ENCODE measurements around the gene SPOCK1. TPM values are rescaled to one million over a fixed set of nuclear protein-coding genes. Genes with fewer than 3 reads are reported as not detected.

Gene SPOCK1
- total and polyA plus RNA-seq, 2 of the 4 experiments (the other 2 are of a cell fraction), result 5.0 to 20.3 TPM

GRCh38 chr5:137448868-137449267 lies 50.3 kb downstream of the SPOCK1 start:
- H4K8ac ChIP-seq (ENCODE audit: low read depth in 2 of 2, low read length in 2 of 2), result no peak overlapping the region
- dilution Hi-C loops (cut with HindIII; ENCODE audit: low sequenced_read_pairs, unreplicated experiment), result no loop called here
- no peak overlapping the region for H3K23ac ChIP-seq (ENCODE audit: low read depth, low read length)
- H2BK20ac ChIP-seq (ENCODE audit: low read depth, low read length), result no peak overlapping the region
- TF ChIP-seq NFE2L2 (IDR thresholded peaks at IDR 0.05; ENCODE audit: low read depth, low read length), result no peak
- TF ChIP-seq, protein P1, sequence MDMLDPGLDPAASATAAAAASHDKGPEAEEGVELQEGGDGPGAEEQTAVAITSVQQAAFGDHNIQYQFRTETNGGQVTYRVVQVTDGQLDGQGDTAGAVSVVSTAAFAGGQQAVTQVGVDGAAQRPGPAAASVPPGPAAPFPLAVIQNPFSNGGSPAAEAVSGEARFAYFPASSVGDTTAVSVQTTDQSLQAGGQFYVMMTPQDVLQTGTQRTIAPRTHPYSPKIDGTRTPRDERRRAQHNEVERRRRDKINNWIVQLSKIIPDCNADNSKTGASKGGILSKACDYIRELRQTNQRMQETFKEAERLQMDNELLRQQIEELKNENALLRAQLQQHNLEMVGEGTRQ (IDR thresholded peaks at IDR 0.05; ENCODE audit: low read depth, low read length), result no peak
- TF ChIP-seq MXI1 (IDR thresholded peaks at IDR 0.05; ENCODE audit: borderline replicate concordance, low read depth, low read length), result no peak
- TF ChIP-seq RAD21 (IDR thresholded peaks at IDR 0.05; ENCODE audit: low read length), result no peak
- no peak for TF ChIP-seq MAZ (IDR thresholded peaks at IDR 0.05; ENCODE audit: borderline replicate concordance, low read depth, low read length)
- no peak for TF ChIP-seq MAFK (IDR thresholded peaks at IDR 0.05; ENCODE audit: low read depth, low read length)
- no peak for TF ChIP-seq POLR2A (IDR thresholded peaks at IDR 0.05; ENCODE audit: low read depth, low read length)
- no peak for TF ChIP-seq FOS (IDR thresholded peaks at IDR 0.05; ENCODE audit: low read depth, low read length)
- TF ChIP-seq CEBPB (IDR thresholded peaks at IDR 0.05; ENCODE audit: low read depth, low read length), result no peak
- no peak for TF ChIP-seq CHD1 (IDR thresholded peaks at IDR 0.05; ENCODE audit: low read depth, low read length)
- no peak for TF ChIP-seq SMC3 (IDR thresholded peaks at IDR 0.05; ENCODE audit: low read depth, low read length)
- no peak for TF ChIP-seq BHLHE40 (IDR thresholded peaks at IDR 0.05; ENCODE audit: low read depth, low read length)
- TF ChIP-seq RCOR1 (IDR thresholded peaks at IDR 0.05; ENCODE audit: insufficient replicate concordance, low read length), result no peak
- no peak for TF ChIP-seq RFX5 (IDR thresholded peaks at IDR 0.05; ENCODE audit: low read depth, low read length)
- TF ChIP-seq ELK1 (IDR thresholded peaks at IDR 0.05; ENCODE audit: borderline replicate concordance, low read depth, low read length), result no peak
- H3K4me3 ChIP-seq (ENCODE audit: insufficient read depth, low read depth, low read length), result no peak overlapping the region
- in situ Hi-C loops (cut with MboI; ENCODE audit: low sequenced_read_pairs), result no loop called here
- no peaks in the 10 kb centered on the region for H3K4me1 ChIP-seq (ENCODE audit: control insufficient read depth, insufficient read depth, low read length)
- no peak overlapping the region for H4K5ac ChIP-seq (ENCODE audit: low read depth, low read length)
- no peaks in the 10 kb centered on the region for H3K79me1 ChIP-seq (ENCODE audit: low read depth in 1 of 2, low read length in 2 of 2)
- H3K4ac ChIP-seq (ENCODE audit: low read depth, low read length), result no peak overlapping the region
- H3K27ac ChIP-seq (ENCODE audit: insufficient read depth, low read length), result no peak overlapping the region
- WGBS, 2 experiments (ENCODE audit: extremely low coverage in 2 of 2, insufficient read length in 1 of 2), result no CpG with 5 or more reads among the region's 3 CpGs
- H2AK5ac ChIP-seq (ENCODE audit: low read depth, low read length), result no peak overlapping the region
- H3K9me1 ChIP-seq (ENCODE audit: insufficient read depth, low read length), result no peaks in the 10 kb centered on the region
- no peak overlapping the region for H4K91ac ChIP-seq (ENCODE audit: insufficient read depth, low read depth, low read length)
- peaks cover 3% of the 10 kb centered on the region; the same call in 1 of the 2 replicates for H3K9me3 ChIP-seq (ENCODE audit: control insufficient read depth, insufficient read depth, low read length)
- H4K20me1 ChIP-seq (ENCODE audit: insufficient read depth, low read length), result no peaks in the 10 kb centered on the region
- CTCF ChIA-PET, result no interaction called here
- no peak overlapping the region for H3K9ac ChIP-seq (ENCODE audit: low read depth, low read length)
- H3K14ac ChIP-seq (replicated peaks; ENCODE audit: low read depth, low read length), result no peak overlapping the region
- intact Hi-C loops (cut with micrococcal nuclease), result no loop called here
- no peak overlapping the region for H2BK120ac ChIP-seq (ENCODE audit: low read depth, low read length)
- H3K36me3 ChIP-seq (ENCODE audit: control insufficient read depth, insufficient read depth, low read length), result no peaks in the 10 kb centered on the region
- POLR2A ChIA-PET (ENCODE audit: unreplicated experiment), result no interaction called here
- no peak overlapping the region for H3K18ac ChIP-seq (ENCODE audit: low read depth, low read length)
- H2AK9ac ChIP-seq (replicated peaks; ENCODE audit: low read depth, low read length, poor library complexity), result no peak overlapping the region
- no TSS peak for BruUV-seq (replicated peaks)
- H3K27me3 ChIP-seq (ENCODE audit: control insufficient read depth, insufficient read depth, low read length), result no peaks in the 10 kb centered on the region
- ATAC-seq (ENCODE audit: low read depth), result no peak
- no peak for DNase-seq
- H2AFZ ChIP-seq (replicated peaks; ENCODE audit: low read length, poor library complexity), result no peak overlapping the region
- no peak overlapping the region for H2BK15ac ChIP-seq (ENCODE audit: low read depth, low read length)
- no peak overlapping the region for H2BK5ac ChIP-seq (ENCODE audit: low read depth, low read length, poor library complexity, severe bottlenecking)
- no peak overlapping the region for H3K56ac ChIP-seq (ENCODE audit: extremely low read depth, insufficient read depth, low read length)
- no peak overlapping the region for H3K4me2 ChIP-seq (ENCODE audit: low read depth, low read length)

Measured in IMR-90 (cell line).